Measurements from ENCODE around the gene DCLK1.

GRCh38 chr13:35764326-35765015, 366.7 kb downstream of the DCLK1 start:
- no peak for TF ChIP-seq CTCF (IDR thresholded peaks at IDR 0.05 in 2 of 3, conservative IDR thresholded peaks at IDR 0.05 in 1 of 3; ENCODE audit: borderline replicate concordance in 1 of 3, insufficient read depth in 1 of 3, low read depth in 2 of 3, low read length in 2 of 3)
- no peak for TF ChIP-seq POLR2AphosphoS5 (IDR thresholded peaks at IDR 0.05; ENCODE audit: low read depth, low read length)
- TF ChIP-seq POLR2A (IDR thresholded peaks at IDR 0.05; ENCODE audit: borderline replicate concordance, extremely low read depth, insufficient read depth, insufficient read length) = no peak
- no peak for TF ChIP-seq YY1 (IDR thresholded peaks at IDR 0.05; ENCODE audit: extremely low read depth, insufficient replicate concordance, low read depth, low read length)
- no peak for TF ChIP-seq RAD21 (IDR thresholded peaks at IDR 0.05; ENCODE audit: low read depth)
- no peak for TF ChIP-seq EZH2phosphoT487 (IDR thresholded peaks at IDR 0.05; ENCODE audit: borderline replicate concordance)
- TF ChIP-seq EZH2 (IDR thresholded peaks at IDR 0.05) = no peak
